GM18519 (cell line): Measurements from ENCODE around the gene DNAH11.
"Not testable (repeated sequence)": the region's sequence is repeated elsewhere in the genome, so short reads cannot be mapped to it uniquely, and the experiment has no call there.

Source experiments
- ATAC-seq: cut with Tn5 transposase; IDR thresholded peaks from one replicate; pipeline ENCODE4 v1.9.1; 2021; ENCODE audit warnings: mild to moderate bottlenecking, moderate library complexity; ENCODE audit not compliant: unreplicated experiment, low FRiP score

DNAH11 gene

GRCh38 chr7:21915140-21915539 is 372.3 kb downstream of the DNAH11 start:
- no peak for ATAC-seq

GRCh38 chr7:21916176-21916575 is 373.3 kb downstream of the DNAH11 start:
- no peak for ATAC-seq

GRCh38 chr7:21916629-21917028 is 373.8 kb downstream of the DNAH11 start:
- no peak for ATAC-seq

GRCh38 chr7:21918216-21918615 is 375.4 kb downstream of the DNAH11 start:
- no peak for ATAC-seq

- no peak for ATAC-seq
Observed at GRCh38 chr7:21920936-21921335, 378.1 kb downstream of the DNAH11 start.

- ATAC-seq, result no peak
Observed at GRCh38 chr7:21922605-21923004, 379.8 kb downstream of the DNAH11 start.

- ATAC-seq, result no peak
Observed at GRCh38 chr7:21923658-21924057, 380.8 kb downstream of the DNAH11 start.

GRCh38 chr7:21926448-21926847 is 383.6 kb downstream of the DNAH11 start:
- ATAC-seq, result no peak

- ATAC-seq, result no peak
Observed at GRCh38 chr7:21927693-21928092, 384.9 kb downstream of the DNAH11 start.

- not testable (repeated sequence) for ATAC-seq
Observed at GRCh38 chr7:21933293-21933692, 390.5 kb downstream of the DNAH11 start.

GRCh38 chr7:21934808-21935207 is 392.0 kb downstream of the DNAH11 start:
- no peak for ATAC-seq

- ATAC-seq, result no peak
Observed at GRCh38 chr7:21938463-21938862, 395.6 kb downstream of the DNAH11 start.

GRCh38 chr7:21939136-21939857 is 396.5 kb downstream of the DNAH11 start:
- ATAC-seq, result peak; percentile 77

GRCh38 chr7:21939858-21940372 is 397.1 kb downstream of the DNAH11 start:
- no peak for ATAC-seq

- no peak for ATAC-seq
Observed at GRCh38 chr7:21941611-21942141, 398.8 kb downstream of the DNAH11 start.

- no peak for ATAC-seq
Observed at GRCh38 chr7:21942955-21943354, 400.1 kb downstream of the DNAH11 start.

GRCh38 chr7:21943436-21943835 is 400.6 kb downstream of the DNAH11 start:
- ATAC-seq, result no peak

GRCh38 chr7:21944616-21945453 is 402.0 kb downstream of the DNAH11 start:
- no peak for ATAC-seq

- peak; percentile 65 for ATAC-seq
Observed at GRCh38 chr7:21945454-21946221, 402.8 kb downstream of the DNAH11 start, which contains the start of gene CDCA7L. TSS of gene CDCA7L (minus strand) at chr7:21945899. CDS start at chr7:21945804, 95 bp downstream.

- ATAC-seq, result no peak
Observed at GRCh38 chr7:21946222-21946709, 403.4 kb downstream of the DNAH11 start.
